GM12874 (cell line): Measurements from ENCODE around the gene COL25A1.

Source experiments
- CTCF ChIP-seq: IDR thresholded peaks from 2 replicates; pipeline ENCODE4 v1.5.1; 2011; ENCODE audit warnings: low read depth, mild to moderate bottlenecking, control low read depth, low read length, moderate library complexity; ENCODE audit not compliant: insufficient read depth

The COL25A1 gene

GRCh38 chr4:108972613-108973283, 329.7 kb downstream of the COL25A1 start:
- TF ChIP-seq CTCF: no peak

- no peak for TF ChIP-seq CTCF
These were observed 331.0 kb downstream of the COL25A1 start for GRCh38 chr4:108971473-108971872.

- TF ChIP-seq CTCF: no peak
These were observed 336.9 kb downstream of the COL25A1 start for GRCh38 chr4:108965472-108966076.

- no peak for TF ChIP-seq CTCF
These were observed 337.4 kb downstream of the COL25A1 start for GRCh38 chr4:108965016-108965415.

- TF ChIP-seq CTCF: no peak
These were observed 338.5 kb downstream of the COL25A1 start for GRCh38 chr4:108963910-108964309.

- TF ChIP-seq CTCF: no peak
These were observed 343.0 kb downstream of the COL25A1 start for GRCh38 chr4:108959491-108959890.

GRCh38 chr4:108954880-108955279, 347.6 kb downstream of the COL25A1 start:
- no peak for TF ChIP-seq CTCF
